Stimulated activated CD4-positive, alpha-beta T cell treated with anti-CD3 and anti-CD28 coated beads, Interleukin-15, amount 100 ng/mL, for 1 hour (primary cell): ENCODE results near the gene ANO6.
A peak's percentile ranks its signal among the peaks of the same experiment; 100 is the strongest.
"Not testable (repeated sequence)": the region's sequence is repeated elsewhere in the genome, so short reads cannot be mapped to it uniquely, and the experiment has no call there.

ENCODE experiments used
- DNase-seq, 2 donors: peaks; one replicate each; pipeline ENCODE4 v3.0.0-alpha.2; 2020; ENCODE audit warnings: low read depth in 1 of 2, low spot score in 1 of 2

ANO6 gene, protein sequence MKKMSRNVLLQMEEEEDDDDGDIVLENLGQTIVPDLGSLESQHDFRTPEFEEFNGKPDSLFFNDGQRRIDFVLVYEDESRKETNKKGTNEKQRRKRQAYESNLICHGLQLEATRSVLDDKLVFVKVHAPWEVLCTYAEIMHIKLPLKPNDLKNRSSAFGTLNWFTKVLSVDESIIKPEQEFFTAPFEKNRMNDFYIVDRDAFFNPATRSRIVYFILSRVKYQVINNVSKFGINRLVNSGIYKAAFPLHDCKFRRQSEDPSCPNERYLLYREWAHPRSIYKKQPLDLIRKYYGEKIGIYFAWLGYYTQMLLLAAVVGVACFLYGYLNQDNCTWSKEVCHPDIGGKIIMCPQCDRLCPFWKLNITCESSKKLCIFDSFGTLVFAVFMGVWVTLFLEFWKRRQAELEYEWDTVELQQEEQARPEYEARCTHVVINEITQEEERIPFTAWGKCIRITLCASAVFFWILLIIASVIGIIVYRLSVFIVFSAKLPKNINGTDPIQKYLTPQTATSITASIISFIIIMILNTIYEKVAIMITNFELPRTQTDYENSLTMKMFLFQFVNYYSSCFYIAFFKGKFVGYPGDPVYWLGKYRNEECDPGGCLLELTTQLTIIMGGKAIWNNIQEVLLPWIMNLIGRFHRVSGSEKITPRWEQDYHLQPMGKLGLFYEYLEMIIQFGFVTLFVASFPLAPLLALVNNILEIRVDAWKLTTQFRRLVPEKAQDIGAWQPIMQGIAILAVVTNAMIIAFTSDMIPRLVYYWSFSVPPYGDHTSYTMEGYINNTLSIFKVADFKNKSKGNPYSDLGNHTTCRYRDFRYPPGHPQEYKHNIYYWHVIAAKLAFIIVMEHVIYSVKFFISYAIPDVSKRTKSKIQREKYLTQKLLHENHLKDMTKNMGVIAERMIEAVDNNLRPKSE

DNA sequence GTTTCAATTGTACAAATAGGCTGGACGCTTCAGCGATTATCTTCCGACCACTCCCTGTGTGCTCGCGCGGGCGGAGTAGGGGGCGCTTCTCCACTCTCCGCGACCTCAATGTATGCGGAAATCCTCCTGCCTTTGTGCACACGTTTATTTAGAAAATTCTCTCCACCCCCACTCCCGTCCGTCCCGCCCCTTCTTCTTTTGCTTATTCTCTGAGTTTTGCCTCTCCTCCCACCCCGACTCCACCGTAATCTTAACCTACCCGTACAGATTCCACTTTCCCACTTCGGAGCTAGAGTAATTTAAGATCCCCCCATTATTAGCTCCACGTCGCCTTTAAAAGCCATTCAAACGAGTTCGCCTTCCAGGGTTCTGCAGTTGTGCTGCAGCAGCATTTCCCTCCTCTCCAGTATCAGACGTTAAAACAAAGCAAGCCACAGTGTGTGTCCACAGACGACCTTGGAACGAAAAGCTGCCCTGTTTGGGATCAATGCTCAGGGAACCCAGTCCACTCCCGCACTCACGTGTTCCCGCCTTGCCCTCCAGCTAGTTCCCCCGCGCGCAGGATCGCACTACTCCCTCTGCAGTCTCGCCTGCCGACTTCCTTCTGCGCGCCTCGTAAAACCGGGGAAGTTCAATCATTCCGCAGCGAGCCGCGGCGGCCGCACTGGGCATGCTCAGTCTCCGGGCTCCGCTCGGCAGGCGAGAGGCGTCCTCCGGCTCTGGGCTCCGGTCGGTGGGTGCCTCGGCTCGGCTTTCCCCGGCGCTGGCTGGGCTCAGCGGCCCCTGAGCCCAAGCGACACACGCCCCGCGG, at the start of gene ANO6:
Gene ANO6, plus strand, starts transcription at position 677 of the 811 bp plus-strand sequence. CDS start 227 bp downstream, outside the sequence.
- DNase-seq, result peak; percentile 56 to 76

DNA sequence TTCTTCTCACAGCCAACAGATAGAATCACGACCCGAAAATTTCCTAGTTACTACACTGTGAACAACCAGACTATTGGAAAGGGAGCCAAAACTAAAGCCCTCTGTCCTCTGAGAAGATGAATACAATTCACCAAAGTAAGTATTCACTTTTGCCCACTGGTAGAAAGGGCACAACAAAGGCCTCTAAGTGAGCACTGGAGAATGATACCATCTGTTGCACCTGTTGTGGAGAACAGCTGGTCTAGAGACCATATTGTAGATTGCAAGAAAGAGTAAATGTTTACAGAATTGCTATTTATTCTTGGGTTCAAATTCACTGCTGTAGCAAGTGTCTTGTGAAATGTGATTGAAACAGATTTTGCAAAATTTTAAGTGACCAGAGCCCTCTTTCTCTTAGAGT, 46.9 kb upstream of the ANO6 start:
- DNase-seq, result no peak

DNA sequence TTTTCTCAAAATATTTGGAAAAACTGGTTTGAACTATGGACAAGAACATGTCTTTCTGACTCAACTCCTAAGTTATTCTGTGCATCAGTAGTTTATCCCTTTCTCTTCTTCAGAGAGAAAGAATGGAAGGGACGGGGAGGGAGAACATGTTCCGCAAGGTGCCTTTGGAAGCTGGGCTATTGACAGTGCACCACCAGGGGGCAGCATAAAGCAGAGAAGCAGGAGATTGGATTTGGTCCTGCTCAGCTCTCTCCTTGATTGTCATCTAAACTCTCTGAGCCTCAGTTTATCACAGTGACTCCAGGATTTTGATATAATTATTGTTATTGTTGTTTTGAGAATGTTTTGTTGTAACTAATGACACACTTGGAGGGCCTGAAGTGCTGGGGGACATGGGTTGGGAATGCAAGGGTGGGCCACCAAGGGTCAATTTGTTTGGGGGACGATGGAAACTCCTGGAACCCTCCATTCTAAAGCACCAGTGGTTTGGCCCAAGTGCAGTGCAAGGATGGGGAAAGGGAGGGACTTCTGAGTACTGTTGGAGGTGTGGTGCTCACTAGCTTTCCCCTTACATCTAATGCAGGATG, 45.3 kb upstream of the ANO6 start:
- DNase-seq, result peak; percentile 48 to 64

DNA sequence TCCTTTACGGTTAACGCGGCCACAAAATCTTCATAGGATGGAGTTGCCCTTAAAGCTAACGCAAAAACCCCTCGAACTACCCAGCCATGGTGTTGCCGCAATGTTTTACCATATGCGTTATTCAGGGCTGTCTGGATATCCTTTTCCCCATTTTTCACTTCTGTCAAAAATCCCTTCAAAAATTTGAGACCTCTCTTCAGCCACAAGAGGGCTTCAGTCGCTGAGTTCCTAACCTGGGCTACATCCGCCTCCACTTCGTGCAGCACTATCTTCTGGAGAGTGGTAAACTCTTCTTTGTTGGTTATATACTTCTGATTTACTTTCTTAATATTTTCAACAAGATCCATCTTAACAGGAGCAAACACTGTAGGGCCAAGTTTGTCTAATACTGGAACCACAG, 42.6 kb upstream of the ANO6 start:
- DNase-seq, result not testable (repeated sequence)

GRCh38 chr12:45174595-45174994, 41.3 kb upstream of the ANO6 start:
- no peak for DNase-seq

DNA sequence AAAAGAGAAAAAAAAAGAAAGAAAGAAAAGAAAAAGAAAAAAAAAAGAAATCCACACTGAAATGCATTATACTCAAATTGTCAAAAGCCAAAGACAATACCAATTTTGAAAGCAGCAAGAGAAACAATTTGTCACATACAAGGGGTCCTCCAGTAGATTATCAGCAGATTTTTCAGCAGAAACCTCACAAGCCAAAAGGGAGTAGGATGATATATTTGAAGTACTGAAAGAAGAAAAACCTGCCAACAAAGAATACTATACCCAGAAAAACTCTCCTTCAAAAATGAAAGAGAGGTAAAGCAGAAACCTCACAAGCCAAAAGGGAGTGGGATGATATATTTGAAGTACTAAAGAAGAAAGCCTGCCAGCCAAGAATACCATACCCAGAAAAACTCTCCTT, 37.1 kb upstream of the ANO6 start:
- DNase-seq, result no peak

DNA sequence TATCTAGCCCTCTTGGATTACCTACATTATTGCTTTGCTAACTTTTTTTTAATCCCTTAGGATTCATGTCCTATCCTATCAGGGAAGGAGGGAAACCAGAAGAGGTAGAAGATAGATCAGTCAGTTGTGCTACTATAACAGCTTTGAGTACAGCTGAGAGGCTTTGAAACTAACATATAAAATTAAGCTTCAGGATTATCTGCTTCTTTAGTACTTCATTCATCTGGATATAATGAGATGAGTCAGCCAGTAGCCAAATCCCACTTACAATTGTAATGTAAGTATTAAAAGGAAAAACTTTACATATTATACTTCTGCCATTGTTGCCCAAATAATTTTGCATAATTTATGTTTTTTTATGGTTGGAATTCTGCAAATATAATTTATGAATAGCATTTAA, 33.4 kb upstream of the ANO6 start:
- DNase-seq, result no peak

GRCh38 chr12:45183246-45183645, 32.6 kb upstream of the ANO6 start:
- DNase-seq, result no peak

- DNase-seq, result no peak
These were observed 31.5 kb upstream of the ANO6 start for GRCh38 chr12:45184147-45184963.

- no peak for DNase-seq
These were observed 29.1 kb upstream of the ANO6 start for GRCh38 chr12:45186762-45187161.

- DNase-seq, result no peak
These were observed 26.0 kb upstream of the ANO6 start for GRCh38 chr12:45189766-45190403.

DNA sequence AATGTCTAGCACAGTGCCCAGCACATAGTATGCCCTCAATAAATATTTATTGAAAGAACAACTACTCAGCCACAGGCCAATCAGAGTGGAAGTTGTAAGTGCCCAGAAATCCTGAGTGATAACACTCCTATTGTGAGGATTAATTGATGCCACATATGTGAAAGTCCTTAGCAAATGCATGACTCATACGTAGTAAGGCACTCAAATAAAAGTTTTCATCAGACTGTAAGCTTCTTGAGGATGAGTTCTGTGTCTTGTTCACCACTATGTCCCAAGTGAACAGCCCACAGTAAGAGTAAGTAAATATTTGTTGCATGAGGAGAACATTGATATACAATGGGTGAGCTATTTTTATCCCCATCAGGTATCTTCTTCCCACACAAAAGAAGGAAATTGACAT, 24.7 kb upstream of the ANO6 start:
- DNase-seq, result no peak

GRCh38 chr12:45192707-45193106, 23.2 kb upstream of the ANO6 start:
- no peak for DNase-seq

GRCh38 chr12:45200491-45201043, 15.3 kb upstream of the ANO6 start:
- DNase-seq, result no peak

DNA sequence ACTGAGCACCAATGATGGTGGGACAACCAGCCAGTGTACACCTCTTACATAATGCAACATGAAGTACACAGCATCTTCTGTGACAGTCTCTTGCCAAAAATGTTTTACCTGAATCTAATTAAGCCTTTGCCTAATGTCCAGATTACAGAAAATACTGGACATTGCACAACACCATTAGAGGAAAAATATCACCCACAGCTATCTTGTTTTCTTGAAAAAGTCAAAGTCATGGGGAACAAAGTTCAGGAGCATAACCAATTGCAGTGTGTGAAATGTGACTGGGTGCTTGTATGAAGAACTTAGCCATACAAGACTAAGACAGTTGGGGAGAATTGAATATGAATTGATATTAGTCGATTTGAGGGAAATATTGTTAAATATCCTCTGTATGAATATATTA, 12.1 kb upstream of the ANO6 start:
- no peak for DNase-seq

GRCh38 chr12:45204757-45205156, 11.1 kb upstream of the ANO6 start:
- DNase-seq, result no peak

- DNase-seq, result no peak
These were observed 10.6 kb upstream of the ANO6 start for GRCh38 chr12:45205165-45205825.

- no peak for DNase-seq
These were observed 7.0 kb upstream of the ANO6 start for GRCh38 chr12:45208604-45209487.
